Mesothelial cell of epicardium (in vitro differentiated cells): ENCODE results near the gene NBDY. TPM values are rescaled to one million over a fixed set of nuclear protein-coding genes. Genes with fewer than 3 reads are reported as not detected.

Experiments
- DNase-seq, 2 experiments: peaks; one replicate each; pipeline ENCODE4 v3.0.0; 2021; ENCODE audit warnings: low spot score in 2 of 2; ENCODE audit not compliant: unreplicated experiment in 2 of 2
- H3K27ac Mint-ChIP-seq: 2 replicates; pipeline ENCODE4 v1.8.0; 2021; ENCODE audit warnings: mixed read lengths
- H3K27me3 Mint-ChIP-seq: 2 replicates; pipeline ENCODE4 v1.8.0; 2021; ENCODE audit warnings: low read depth, mixed read lengths
- H3K36me3 Mint-ChIP-seq: 2 replicates; pipeline ENCODE4 v1.8.0; 2021; ENCODE audit warnings: mixed read lengths
- H3K4me1 Mint-ChIP-seq: 2 replicates; pipeline ENCODE4 v1.8.0; 2021; ENCODE audit warnings: mixed read lengths
- H3K4me3 Mint-ChIP-seq: 2 replicates; pipeline ENCODE4 v1.8.0; 2021; ENCODE audit warnings: mild to moderate bottlenecking, moderate library complexity, mixed read lengths
- H3K9me3 Mint-ChIP-seq: 2 replicates; pipeline ENCODE4 v1.8.0; 2021; ENCODE audit warnings: mixed read lengths
- CTCF ChIP-seq: fragments of 200-600 bp; sonication (generic); IDR thresholded peaks from one replicate; pipeline ENCODE4 v1.5.0; 2021; ENCODE audit warnings: antibody characterized with exemption; ENCODE audit not compliant: unreplicated experiment
- total RNA-seq: library from RNA; stranded (reverse); gene quantifications from 3 replicates; pipeline ENCODE4 v1.2.1, GENCODE V29; 2021

NBDY gene
- total RNA-seq, 1 donor from 2014 or later: 48.4 TPM

DNA sequence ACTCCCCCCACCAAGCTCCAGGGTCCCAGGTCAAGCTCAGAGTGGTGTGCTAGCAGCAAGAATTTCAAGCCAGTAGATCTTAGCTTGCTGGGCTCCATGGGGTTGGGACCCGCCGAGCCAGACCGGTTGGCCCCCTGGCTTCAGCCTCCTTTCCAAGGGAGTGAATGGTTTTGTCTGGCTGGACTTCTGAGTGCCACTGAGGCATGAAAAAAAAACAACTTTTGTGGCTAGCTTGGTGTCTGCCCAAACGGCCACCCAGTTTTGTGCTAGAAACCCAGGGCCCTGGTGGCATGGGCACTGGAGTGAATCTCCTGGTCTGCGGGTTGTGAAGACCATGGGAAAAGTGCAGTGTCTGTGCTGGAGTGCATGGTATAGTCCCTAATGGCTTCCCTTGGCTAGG lies 82.6 kb downstream of the NBDY start:
- H3K4me3 Mint-ChIP-seq: no peak overlapping the region
- no peak overlapping the region for H3K27ac Mint-ChIP-seq

DNA sequence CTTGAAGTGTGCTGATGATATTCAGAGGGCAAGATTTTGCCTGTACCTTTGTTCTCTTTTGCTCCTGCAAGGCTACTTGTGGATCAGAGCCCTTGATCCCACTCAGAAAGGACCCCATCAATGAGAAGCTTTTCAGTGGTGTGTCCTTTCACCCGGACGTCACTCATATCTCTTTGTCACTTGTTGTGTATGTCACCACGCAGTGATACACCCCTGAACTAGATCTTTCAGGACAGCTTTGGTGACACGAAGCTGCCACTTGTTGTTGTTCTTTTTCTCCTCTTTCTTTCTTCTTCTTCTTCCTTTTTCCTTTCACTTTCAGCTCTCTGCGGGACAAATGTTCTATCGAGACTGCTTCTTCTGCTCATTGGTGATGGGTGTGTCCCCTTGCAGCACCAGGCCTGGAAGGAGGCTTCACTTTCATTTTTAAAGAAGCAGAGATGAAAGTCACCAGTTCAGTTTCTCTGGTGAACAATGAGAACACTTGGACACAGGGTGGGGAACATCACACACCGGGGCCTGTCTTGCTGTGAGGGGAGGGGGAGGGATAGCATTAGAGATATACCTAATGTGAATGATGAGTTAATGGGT lies 83.6 kb downstream of the NBDY start:
- Mint-ChIP-seq H3K4me1 (peaks cover 10% of the 10 kb centered on the region), H3K4me3 (no peak overlapping the region), H3K27me3 (no peaks in the 10 kb centered on the region), H3K9me3 (peaks cover 33% of the 10 kb centered on the region), H3K36me3 (peaks cover 23% of the 10 kb centered on the region), H3K27ac (peak overlapping the region; percentile 47)
- no peak for DNase-seq
- TF ChIP-seq CTCF: no peak

More for the DNA sequence above, 82.6 kb downstream of the NBDY start:
- DNase-seq: no peak
- Mint-ChIP-seq H3K36me3 (peaks cover 23% of the 10 kb centered on the region), H3K9me3 (peaks cover 35% of the 10 kb centered on the region), H3K27me3 (no peaks in the 10 kb centered on the region), H3K4me1 (peaks cover 10% of the 10 kb centered on the region)
- TF ChIP-seq CTCF: no peak

GRCh38 chrX:56813318-56813837 lies 84.3 kb downstream of the NBDY start:
- TF ChIP-seq CTCF: no peak
- H3K9me3 Mint-ChIP-seq: peaks cover 28% of the 10 kb centered on the region
- no peak overlapping the region for H3K27ac Mint-ChIP-seq
- peaks cover 10% of the 10 kb centered on the region for H3K4me1 Mint-ChIP-seq
- H3K36me3 Mint-ChIP-seq: peaks cover 21% of the 10 kb centered on the region
- no peaks in the 10 kb centered on the region for H3K27me3 Mint-ChIP-seq
- H3K4me3 Mint-ChIP-seq: no peak overlapping the region
- DNase-seq: no peak

- Mint-ChIP-seq H3K9me3 (peaks cover 10% of the 10 kb centered on the region), H3K36me3 (peaks cover 18% of the 10 kb centered on the region), H3K27me3 (no peaks in the 10 kb centered on the region), H3K27ac (no peak overlapping the region), H3K4me1 (peaks cover 4% of the 10 kb centered on the region), H3K4me3 (no peak overlapping the region)
- no peak for DNase-seq
- TF ChIP-seq CTCF: no peak
These were observed 88.1 kb downstream of the NBDY start for GRCh38 chrX:56817179-56817578.

- TF ChIP-seq CTCF: no peak
- DNase-seq: no peak
- peaks cover 55% of the 10 kb centered on the region for H3K9me3 Mint-ChIP-seq
- H3K27ac Mint-ChIP-seq: no peak overlapping the region
- peaks cover 8% of the 10 kb centered on the region for H3K36me3 Mint-ChIP-seq
- H3K4me3 Mint-ChIP-seq: no peak overlapping the region
- H3K27me3 Mint-ChIP-seq: no peaks in the 10 kb centered on the region
- no peaks in the 10 kb centered on the region for H3K4me1 Mint-ChIP-seq
These were observed 97.0 kb downstream of the NBDY start for GRCh38 chrX:56826020-56826419.
